Measurements from ENCODE around the gene NACC2.

Gene NACC2

DNA sequence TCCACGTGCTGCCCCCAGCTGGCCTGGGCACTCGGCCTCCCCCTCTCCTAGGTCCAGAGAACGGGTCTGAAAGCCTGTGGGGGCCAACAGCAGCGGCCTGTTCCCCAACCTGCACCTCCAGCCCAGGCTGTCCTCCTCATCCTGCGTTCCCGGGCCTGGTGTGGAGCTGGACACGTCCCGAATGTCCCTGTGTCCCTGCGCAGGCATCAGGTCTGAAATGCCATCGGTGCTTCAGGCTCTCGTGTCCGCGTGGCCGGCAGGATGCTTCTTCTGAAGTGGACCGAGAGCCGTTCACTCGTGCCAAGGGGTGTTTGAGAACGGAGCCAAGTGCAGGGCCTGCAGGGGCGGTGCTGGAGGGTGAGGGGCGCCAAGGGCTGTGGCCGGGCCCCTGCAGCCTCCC, 109.2 kb downstream of the NACC2 start:
- H3K27me3 ChIP-seq (ENCODE audit: low read depth, low read length) = no peaks in the 10 kb centered on the region
- no peak overlapping the region for H3K27ac ChIP-seq (ENCODE audit: low read length)
- no peak overlapping the region for H3K4me3 ChIP-seq (ENCODE audit: low read depth in 1 of 2, low read length in 2 of 2)
- peaks cover 0 to 10% of the 10 kb centered on the region in 2 donors for H3K4me1 ChIP-seq (ENCODE audit: control insufficient read depth in 1 of 2, insufficient read depth in 2 of 2, low read length in 2 of 2)
- no peaks in the 10 kb centered on the region for H3K9me3 ChIP-seq (ENCODE audit: control insufficient read depth in 1 of 2, low read length in 2 of 2)
- no peaks in the 10 kb centered on the region for H3K36me3 ChIP-seq (ENCODE audit: control insufficient read depth in 1 of 2, insufficient read depth in 2 of 2, low read length in 2 of 2)

DNA sequence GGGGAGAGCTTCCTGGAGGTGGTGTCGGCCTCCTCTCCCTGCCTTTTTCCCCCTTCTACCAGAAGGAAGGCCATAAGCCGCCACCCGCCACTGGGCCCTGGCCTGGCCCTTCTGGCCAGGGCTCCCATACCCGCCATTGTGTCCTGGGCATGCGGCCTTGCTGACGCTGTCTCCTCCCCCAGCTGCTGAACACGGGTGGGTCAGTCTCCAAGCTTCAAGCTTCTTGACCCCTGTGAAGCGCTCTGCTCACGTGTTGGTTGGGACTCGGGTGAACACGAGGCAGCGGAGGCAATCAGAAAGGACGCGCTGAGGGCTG, 109.7 kb downstream of the NACC2 start:
- Histone ChIP-seq H3K9me3 (ENCODE audit: control insufficient read depth in 1 of 2, low read length in 2 of 2) (no peaks in the 10 kb centered on the region), H3K4me1 (ENCODE audit: control insufficient read depth in 1 of 2, insufficient read depth in 2 of 2, low read length in 2 of 2) (peaks cover 0 to 9% of the 10 kb centered on the region in 2 donors), H3K4me3 (ENCODE audit: low read depth in 1 of 2, low read length in 2 of 2) (no peak overlapping the region)

DNA sequence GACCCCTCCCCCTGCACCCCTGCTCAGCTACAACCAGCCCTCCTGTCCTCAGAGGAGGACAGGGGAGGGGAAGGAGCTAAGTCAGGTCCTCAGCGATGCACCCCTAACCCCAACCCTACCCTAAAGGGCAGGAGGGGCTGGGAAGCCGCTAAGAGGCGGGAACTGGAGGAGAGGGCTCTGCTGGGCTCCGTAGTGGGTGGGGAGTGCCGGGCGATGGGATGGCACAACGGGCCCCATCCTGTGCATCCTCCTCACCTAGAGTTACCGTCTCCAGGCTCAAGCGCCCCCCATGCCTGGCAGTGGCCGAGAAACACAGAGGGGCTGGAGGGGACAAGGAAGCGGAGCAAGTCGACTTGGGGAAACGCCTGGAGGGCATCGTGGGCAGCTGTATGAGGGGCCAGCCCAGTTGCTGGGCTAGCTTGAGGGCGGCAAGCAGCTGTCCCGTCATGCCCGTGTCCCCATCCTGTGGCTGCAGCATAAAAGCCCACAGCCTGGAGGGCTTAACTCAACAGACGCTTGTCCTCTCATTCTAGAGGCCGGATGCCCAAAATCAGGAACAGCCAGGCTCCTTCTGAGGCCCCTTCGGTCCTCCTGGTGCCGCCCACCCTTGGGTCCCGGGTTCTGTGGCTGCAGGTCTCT, 110.9 kb downstream of the NACC2 start:
- no peaks in the 10 kb centered on the region for H3K27me3 ChIP-seq (ENCODE audit: low read depth, low read length)
- H3K4me3 ChIP-seq (ENCODE audit: low read depth in 1 of 2, low read length in 2 of 2) = no peak overlapping the region
- no peak overlapping the region for H3K27ac ChIP-seq (ENCODE audit: low read length)
- no peaks in the 10 kb centered on the region for H3K9me3 ChIP-seq (ENCODE audit: control insufficient read depth in 1 of 2, low read length in 2 of 2)
- no peaks in the 10 kb centered on the region for H3K4me1 ChIP-seq (ENCODE audit: control insufficient read depth in 1 of 2, insufficient read depth in 2 of 2, low read length in 2 of 2)
- H3K36me3 ChIP-seq (ENCODE audit: control insufficient read depth in 1 of 2, insufficient read depth in 2 of 2, low read length in 2 of 2) = no peaks in the 10 kb centered on the region

More for the DNA sequence above, 109.7 kb downstream of the NACC2 start:
- no peaks in the 10 kb centered on the region for H3K27me3 ChIP-seq (ENCODE audit: low read depth, low read length)
- H3K27ac ChIP-seq (ENCODE audit: low read length) = no peak overlapping the region
- H3K36me3 ChIP-seq (ENCODE audit: control insufficient read depth in 1 of 2, insufficient read depth in 2 of 2, low read length in 2 of 2) = no peaks in the 10 kb centered on the region

DNA sequence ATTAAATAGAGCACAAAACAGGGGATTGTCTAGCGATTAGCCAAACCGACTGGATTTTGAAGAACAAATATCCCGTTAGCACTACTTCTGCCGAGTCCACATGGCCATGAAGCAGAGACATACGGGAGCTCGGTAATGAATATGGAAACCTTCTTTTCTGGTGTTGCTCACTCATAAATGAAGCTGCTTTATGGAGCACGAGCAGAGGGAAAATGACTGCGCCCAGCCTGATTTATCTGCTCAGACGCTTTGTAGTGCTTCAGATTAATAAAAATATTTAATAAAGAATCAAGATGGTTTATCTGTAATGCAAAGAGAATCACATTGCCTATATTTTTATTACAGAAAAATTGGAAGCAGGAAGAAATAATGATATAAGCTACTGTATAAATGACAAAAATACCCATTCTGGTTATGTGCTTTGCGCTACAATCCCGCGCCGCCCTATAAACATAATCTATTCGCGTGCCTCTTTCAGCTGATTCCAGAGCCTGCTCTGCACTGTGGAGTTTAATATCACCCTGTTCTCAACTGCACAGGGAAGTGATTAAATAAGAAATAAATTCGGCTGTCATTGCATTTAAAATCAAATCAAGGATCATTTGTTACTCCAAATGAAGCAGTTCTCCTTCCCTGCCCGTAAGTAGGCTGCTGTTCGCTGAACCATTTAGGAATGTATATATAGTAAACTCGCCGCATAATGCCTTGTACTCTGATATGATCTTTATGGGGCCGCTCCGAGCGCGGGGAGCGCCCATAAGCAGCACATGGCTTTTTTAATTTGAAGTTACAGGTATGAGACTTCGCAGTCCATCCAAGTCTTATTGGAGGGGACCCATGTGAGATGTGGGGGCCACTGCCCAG, 111.6 kb downstream of the NACC2 start:
- Histone ChIP-seq H3K4me1 (ENCODE audit: control insufficient read depth in 1 of 2, insufficient read depth in 2 of 2, low read length in 2 of 2) (no peaks in the 10 kb centered on the region), H3K27ac (ENCODE audit: low read length) (no peak overlapping the region), H3K36me3 (ENCODE audit: control insufficient read depth in 1 of 2, insufficient read depth in 2 of 2, low read length in 2 of 2) (no peaks in the 10 kb centered on the region), H3K4me3 (ENCODE audit: low read depth in 1 of 2, low read length in 2 of 2) (no peak overlapping the region), H3K27me3 (ENCODE audit: low read depth, low read length) (no peaks in the 10 kb centered on the region), H3K9me3 (ENCODE audit: control insufficient read depth in 1 of 2, low read length in 2 of 2) (no peaks in the 10 kb centered on the region)

DNA sequence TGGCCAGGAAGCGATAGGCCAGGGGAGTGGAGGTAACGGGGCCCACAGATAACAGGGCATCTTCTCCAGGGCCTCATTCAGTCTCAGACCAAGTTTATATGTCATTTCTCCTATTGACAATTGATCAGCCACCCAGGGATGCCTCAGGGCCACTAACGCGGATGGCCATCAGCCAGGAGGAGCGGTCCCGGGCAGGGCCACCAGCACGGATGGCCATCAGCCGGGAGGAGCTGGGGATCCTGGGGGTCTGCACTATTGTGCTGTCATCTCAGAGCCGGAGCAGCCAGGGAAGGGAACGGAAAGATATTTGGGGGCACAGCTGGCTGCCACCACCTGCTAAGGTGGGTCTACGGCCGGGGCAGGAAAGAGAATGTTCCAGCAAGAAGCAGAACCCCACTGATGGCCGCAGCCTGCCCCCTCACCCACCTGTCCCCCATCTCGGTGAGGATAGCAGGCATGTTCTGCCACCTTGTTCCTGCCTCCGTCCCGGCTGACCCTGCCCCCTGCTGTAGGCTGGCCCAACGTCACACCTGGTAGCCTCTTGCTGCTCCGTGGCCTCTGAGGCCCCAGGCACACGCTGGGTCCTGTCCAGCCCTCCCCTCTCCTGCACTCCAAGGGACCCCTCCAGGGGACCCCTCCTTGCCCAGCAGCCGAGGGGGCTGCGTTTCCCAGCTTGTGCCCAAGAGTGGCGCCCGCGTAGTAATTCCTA, 112.4 kb downstream of the NACC2 start:
- H3K27me3 ChIP-seq (ENCODE audit: low read depth, low read length) = no peaks in the 10 kb centered on the region
- H3K4me3 ChIP-seq (ENCODE audit: low read depth in 1 of 2, low read length in 2 of 2) = no peak overlapping the region
- no peaks in the 10 kb centered on the region for H3K4me1 ChIP-seq (ENCODE audit: control insufficient read depth in 1 of 2, insufficient read depth in 2 of 2, low read length in 2 of 2)
- H3K9me3 ChIP-seq (ENCODE audit: control insufficient read depth in 1 of 2, low read length in 2 of 2) = no peaks in the 10 kb centered on the region
- no peaks in the 10 kb centered on the region for H3K36me3 ChIP-seq (ENCODE audit: control insufficient read depth in 1 of 2, insufficient read depth in 2 of 2, low read length in 2 of 2)
- no peak overlapping the region for H3K27ac ChIP-seq (ENCODE audit: low read length)

DNA sequence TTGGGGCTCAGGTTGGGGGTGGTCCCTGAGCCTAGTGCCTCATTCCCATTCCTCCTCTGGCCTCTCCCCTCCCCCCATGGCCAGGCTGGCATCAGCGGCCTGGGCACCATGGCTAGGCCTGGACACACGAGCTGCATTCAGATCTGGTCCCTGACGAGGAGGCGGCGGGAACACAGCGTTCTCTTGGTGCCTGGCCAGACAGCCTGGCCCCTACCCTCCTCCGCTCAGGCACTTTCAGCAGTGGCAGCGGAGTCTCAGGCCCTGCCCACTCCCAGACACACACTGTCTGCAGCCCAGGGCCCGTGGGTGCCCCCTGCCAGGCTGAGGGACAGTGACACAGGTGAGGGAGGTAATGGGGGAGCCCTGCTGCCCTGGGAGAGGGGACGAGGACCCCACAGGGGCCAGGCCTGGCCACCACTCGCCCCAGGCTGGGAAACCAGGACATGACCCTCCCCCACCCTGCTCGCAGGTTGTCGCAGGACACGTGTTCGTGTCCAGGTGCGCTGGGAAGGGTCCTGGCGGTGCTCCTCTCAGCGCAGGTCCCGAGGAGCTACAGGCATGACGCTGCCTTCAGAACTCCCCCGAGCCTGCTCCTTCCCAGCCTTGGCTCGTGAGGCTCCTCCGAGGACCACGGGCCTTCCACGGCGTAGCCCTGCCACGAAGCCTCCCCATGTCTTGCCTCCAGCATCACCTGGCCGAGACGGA, 114.0 kb downstream of the NACC2 start:
- no peaks in the 10 kb centered on the region for H3K27me3 ChIP-seq (ENCODE audit: low read depth, low read length)

DNA sequence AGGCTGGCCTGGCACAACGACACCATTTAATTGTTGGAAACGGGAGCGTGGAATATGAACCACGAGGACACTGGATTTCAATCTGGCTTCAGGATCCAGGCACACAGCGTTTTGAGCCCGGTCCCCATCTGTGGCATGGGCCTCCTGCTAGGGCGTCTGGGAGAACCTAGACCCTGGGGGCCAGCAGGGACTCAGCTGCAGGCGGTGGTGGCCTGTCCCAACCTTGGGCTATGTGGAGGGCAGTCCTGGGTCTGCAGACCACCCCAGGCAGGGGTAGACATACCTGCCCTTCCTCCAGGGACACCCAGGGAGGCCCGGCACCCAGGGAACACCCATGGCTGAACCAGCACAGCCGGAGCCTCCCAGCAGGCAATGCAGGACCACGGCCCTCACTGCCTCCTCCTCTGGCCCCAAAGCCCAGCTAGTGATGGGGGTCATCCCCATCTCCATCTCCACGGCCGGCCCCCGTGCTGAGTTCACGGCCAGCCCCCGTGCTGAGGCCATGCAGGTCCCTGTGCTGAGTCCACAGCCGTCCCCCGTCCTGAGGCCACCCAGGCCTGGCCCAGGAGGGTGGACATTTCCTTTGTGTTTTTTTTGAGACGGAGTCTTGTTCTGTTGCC, 115.4 kb downstream of the NACC2 start:
- no peaks in the 10 kb centered on the region for H3K4me1 ChIP-seq (ENCODE audit: control insufficient read depth in 1 of 2, insufficient read depth in 2 of 2, low read length in 2 of 2)
- no peaks in the 10 kb centered on the region for H3K36me3 ChIP-seq (ENCODE audit: control insufficient read depth in 1 of 2, insufficient read depth in 2 of 2, low read length in 2 of 2)
- no peaks in the 10 kb centered on the region for H3K27me3 ChIP-seq (ENCODE audit: low read depth, low read length)
- H3K4me3 ChIP-seq (ENCODE audit: low read depth in 1 of 2, low read length in 2 of 2) = no peak overlapping the region
- H3K27ac ChIP-seq (ENCODE audit: low read length) = no peak overlapping the region
- no peaks in the 10 kb centered on the region for H3K9me3 ChIP-seq (ENCODE audit: control insufficient read depth in 1 of 2, low read length in 2 of 2)

More for the DNA sequence above, 114.0 kb downstream of the NACC2 start:
- Histone ChIP-seq H3K36me3 (ENCODE audit: control insufficient read depth in 1 of 2, insufficient read depth in 2 of 2, low read length in 2 of 2) (no peaks in the 10 kb centered on the region), H3K9me3 (ENCODE audit: control insufficient read depth in 1 of 2, low read length in 2 of 2) (no peaks in the 10 kb centered on the region), H3K27ac (ENCODE audit: low read length) (no peak overlapping the region), H3K4me3 (ENCODE audit: low read depth in 1 of 2, low read length in 2 of 2) (no peak overlapping the region), H3K4me1 (ENCODE audit: control insufficient read depth in 1 of 2, insufficient read depth in 2 of 2, low read length in 2 of 2) (no peaks in the 10 kb centered on the region)

DNA sequence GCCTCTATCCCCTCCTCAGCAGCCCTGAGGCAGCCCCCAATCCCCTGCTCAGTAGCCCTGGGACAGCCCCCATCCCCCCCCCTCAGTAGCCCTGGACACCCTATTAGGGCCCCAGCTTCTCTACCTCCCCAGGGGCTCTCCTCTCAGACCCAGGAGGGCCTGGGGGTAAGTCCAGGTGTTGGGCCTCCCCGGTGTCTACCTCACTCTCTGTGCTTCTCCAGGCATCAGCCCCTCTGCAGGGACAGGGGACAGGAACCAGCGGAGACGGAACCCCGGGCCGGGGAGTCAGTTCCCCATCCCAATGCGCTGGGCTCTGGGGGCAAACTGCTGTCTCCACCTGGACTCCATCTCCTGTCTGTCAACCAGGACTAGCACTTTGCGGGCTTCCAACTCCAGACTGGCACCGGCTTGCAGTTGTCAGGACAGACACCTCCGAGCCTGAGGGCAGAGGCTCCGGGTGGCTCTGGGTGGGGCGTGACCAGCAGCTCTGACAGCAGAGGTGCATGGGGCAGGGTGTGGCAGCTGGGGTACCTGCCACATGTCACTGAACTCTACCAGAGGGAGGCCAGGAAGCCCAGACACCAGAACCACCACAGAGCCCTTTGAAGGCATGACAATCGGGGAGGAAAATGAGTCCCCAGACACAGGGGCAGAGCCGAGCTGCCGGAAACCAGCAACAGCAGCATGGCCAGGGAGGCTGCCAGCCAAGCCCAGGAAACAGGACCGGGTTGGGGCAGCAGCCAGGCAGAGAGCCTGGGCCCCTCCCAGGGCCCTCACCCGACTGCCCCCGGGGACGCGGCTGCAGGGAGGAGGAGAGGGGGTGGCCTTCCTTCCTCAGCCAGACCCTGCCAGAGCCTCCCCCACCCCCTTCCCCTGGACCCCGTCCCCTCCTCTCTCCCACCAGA, 116.2 kb downstream of the NACC2 start:
- Histone ChIP-seq H3K27ac (ENCODE audit: low read length) (no peak overlapping the region), H3K27me3 (ENCODE audit: low read depth, low read length) (no peaks in the 10 kb centered on the region), H3K4me3 (ENCODE audit: low read depth in 1 of 2, low read length in 2 of 2) (no peak overlapping the region), H3K36me3 (ENCODE audit: control insufficient read depth in 1 of 2, insufficient read depth in 2 of 2, low read length in 2 of 2) (no peaks in the 10 kb centered on the region), H3K9me3 (ENCODE audit: control insufficient read depth in 1 of 2, low read length in 2 of 2) (no peaks in the 10 kb centered on the region), H3K4me1 (ENCODE audit: control insufficient read depth in 1 of 2, insufficient read depth in 2 of 2, low read length in 2 of 2) (no peaks in the 10 kb centered on the region)

DNA sequence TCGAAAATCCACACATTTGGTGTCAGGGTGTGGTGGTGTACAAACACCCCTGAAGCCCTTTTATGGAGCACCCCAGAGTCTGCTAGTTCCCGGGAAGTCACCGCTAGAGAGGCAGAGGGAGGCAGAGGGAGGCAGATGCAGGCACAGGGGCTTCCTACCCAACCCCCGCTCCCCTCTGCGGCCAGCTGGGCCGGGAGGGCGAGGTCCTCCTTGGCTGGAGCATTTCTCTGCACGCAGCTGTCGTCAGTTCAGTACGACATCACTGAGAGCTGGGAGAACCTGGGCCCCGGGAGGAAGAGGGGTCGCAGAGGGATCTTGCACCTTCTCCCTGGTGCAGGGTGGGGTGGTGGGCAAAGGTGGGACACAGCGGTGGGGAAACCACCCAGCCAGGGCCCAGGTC, 118.1 kb downstream of the NACC2 start:
- H3K27me3 ChIP-seq (ENCODE audit: low read depth, low read length) = no peaks in the 10 kb centered on the region
- no peaks in the 10 kb centered on the region for H3K4me1 ChIP-seq (ENCODE audit: control insufficient read depth in 1 of 2, insufficient read depth in 2 of 2, low read length in 2 of 2)
- H3K9me3 ChIP-seq (ENCODE audit: control insufficient read depth in 1 of 2, low read length in 2 of 2) = no peaks in the 10 kb centered on the region
- no peak overlapping the region for H3K27ac ChIP-seq (ENCODE audit: low read length)
- H3K36me3 ChIP-seq (ENCODE audit: control insufficient read depth in 1 of 2, insufficient read depth in 2 of 2, low read length in 2 of 2) = no peaks in the 10 kb centered on the region
- H3K4me3 ChIP-seq (ENCODE audit: low read depth in 1 of 2, low read length in 2 of 2) = no peak overlapping the region

DNA sequence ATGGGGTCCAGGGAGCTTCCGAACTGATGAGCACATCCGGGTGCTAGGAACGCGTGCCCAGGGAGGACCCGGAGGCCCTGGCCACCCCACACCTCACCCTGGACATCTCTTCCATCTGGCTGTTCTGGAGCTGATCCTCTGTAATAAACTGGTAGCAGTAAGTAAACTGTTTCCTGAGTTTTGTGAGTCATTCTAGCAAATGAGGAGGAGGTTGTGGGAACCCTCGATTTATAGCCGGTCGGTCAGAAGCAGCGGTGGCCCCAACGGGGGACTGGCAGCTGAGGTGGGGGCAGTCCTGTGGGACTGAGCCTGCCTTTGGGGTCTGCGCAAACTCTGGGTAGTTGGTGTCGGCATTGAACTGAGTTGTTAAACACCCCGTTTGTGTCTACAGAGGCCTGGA, 118.6 kb downstream of the NACC2 start:
- Histone ChIP-seq H3K27ac (ENCODE audit: low read length) (no peak overlapping the region), H3K4me3 (ENCODE audit: low read depth in 1 of 2, low read length in 2 of 2) (no peak overlapping the region), H3K27me3 (ENCODE audit: low read depth, low read length) (no peaks in the 10 kb centered on the region), H3K4me1 (ENCODE audit: control insufficient read depth in 1 of 2, insufficient read depth in 2 of 2, low read length in 2 of 2) (no peaks in the 10 kb centered on the region), H3K9me3 (ENCODE audit: control insufficient read depth in 1 of 2, low read length in 2 of 2) (no peaks in the 10 kb centered on the region), H3K36me3 (ENCODE audit: control insufficient read depth in 1 of 2, insufficient read depth in 2 of 2, low read length in 2 of 2) (no peaks in the 10 kb centered on the region)

All from muscle layer of duodenum (tissue), 2 donors.